ENCODE results near the gene IFITM1.

Gene IFITM1

DNA sequence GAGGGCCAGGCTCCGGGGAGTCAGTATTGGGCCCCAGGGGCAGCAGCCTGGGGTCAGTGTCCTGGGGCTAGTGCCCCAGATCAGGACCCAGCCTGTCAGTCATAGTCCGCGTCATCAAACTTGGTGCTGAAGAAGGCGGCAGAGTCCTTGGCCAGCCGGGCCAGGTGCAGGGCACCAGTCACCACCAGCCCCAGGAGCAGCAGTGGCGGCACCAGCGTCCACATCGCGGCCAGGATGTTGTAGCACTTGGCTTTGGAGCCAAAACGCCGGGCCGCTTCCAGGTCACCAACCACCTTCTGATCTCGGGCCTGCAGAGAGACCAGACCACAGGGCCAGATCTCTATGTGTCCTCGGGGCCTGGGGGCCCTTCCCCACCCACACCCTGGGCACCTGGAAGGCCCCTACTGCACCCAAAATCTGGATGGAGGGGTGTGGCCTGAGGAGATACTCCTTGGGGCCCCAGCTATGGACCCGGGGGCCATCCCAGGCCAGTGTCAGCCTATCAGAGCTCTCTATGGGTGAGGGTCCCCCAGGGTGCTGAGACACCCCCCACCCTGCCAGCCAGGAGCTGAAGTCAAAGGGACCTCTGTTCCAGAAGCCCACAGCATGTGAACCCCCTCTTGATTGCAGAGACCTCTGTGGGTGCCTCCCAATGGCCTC lies 15.3 kb upstream of the IFITM1 start:
- no peak for TF ChIP-seq ZNF274 (IDR thresholded peaks at IDR 0.05; ENCODE audit: low read depth, low read length)
- no peak for TF ChIP-seq YY1 (IDR thresholded peaks at IDR 0.05; ENCODE audit: insufficient read depth, insufficient read length)
- TF ChIP-seq SUZ12 (IDR thresholded peaks at IDR 0.05; ENCODE audit: extremely low read depth, insufficient read depth, insufficient read length), result no peak
- DNase-seq (ENCODE audit: low read depth, low spot score), result no peak
- Histone ChIP-seq H3K4me1 (ENCODE audit: insufficient read depth, insufficient read length) (peaks cover 27% of the 10 kb centered on the region), H3K9ac (ENCODE audit: insufficient read length, low read depth) (peak overlapping the region; percentile 50), H3K4me3 (ENCODE audit: insufficient read length, low read depth) (no peak overlapping the region), H3K36me3 (ENCODE audit: insufficient read depth, insufficient read length, low read length) (peaks cover 28% of the 10 kb centered on the region), H3K27me3 (ENCODE audit: insufficient read depth, insufficient read length) (no peaks in the 10 kb centered on the region), H3K9me3 (ENCODE audit: insufficient read depth, low read length) (no peaks in the 10 kb centered on the region)

DNA sequence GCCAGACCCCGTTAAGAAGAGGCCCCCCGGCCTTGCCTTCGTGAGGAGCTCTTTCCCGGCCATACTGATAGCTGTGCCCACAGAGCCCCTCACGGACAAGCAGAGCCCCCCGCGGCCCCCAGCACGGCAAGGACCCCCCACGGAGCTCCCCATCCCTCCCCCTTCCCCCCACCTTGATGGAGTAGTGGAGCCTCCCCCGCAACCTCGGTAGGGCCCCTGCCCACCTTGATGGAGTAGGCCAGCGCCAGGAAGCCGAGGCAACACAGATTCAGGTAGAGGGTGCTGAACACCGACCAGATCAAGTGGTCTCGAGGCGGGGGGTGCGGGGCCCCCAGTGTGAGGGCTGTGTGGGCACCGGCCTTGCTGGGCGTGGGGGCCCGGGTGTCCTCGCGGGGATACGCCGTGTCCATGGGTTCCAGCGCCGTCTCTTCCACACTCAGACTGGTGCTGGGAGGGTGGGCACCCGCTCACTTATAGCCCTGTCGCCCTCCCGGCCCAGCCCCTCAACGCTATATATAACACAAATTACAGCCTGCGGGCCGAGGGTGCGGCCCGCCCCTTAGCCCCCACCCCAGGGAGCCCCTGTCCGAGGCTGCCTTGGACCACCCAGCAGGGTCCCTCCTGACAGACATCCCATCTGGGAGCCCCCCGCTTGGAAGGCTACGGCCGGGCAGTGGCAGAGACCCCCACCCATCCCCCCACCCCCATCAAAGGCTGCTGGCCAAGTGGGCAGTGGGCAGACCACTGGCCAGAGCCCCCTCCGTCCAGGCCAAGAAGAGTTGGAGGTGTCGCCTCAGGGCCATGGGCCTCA lies 14.6 kb upstream of the IFITM1 start, which contains the start of gene IFITM5:
Gene IFITM5 (minus strand): TSS at position 446 of the 811 bp plus-strand sequence. CDS start 36 bp downstream, at position 410.
- H3K9me3 ChIP-seq (ENCODE audit: insufficient read depth, low read length), result no peaks in the 10 kb centered on the region
- H3K4me3 ChIP-seq (ENCODE audit: insufficient read length, low read depth), result no peak within 1 kb of the TSS
- TF ChIP-seq ZNF274 (IDR thresholded peaks at IDR 0.05; ENCODE audit: low read depth, low read length) (no peak), SUZ12 (IDR thresholded peaks at IDR 0.05; ENCODE audit: extremely low read depth, insufficient read depth, insufficient read length) (no peak), YY1 (IDR thresholded peaks at IDR 0.05; ENCODE audit: insufficient read depth, insufficient read length) (no peak)
- no peak for DNase-seq (ENCODE audit: low read depth, low spot score)
- peaks cover 21% of the 10 kb centered on the region for H3K36me3 ChIP-seq (ENCODE audit: insufficient read depth, insufficient read length, low read length)
- H3K9ac ChIP-seq (ENCODE audit: insufficient read length, low read depth), result peak within 1 kb of the TSS; percentile 8
- no peaks in the 10 kb centered on the region for H3K27me3 ChIP-seq (ENCODE audit: insufficient read depth, insufficient read length)
- peaks cover 29% of the 10 kb centered on the region for H3K4me1 ChIP-seq (ENCODE audit: insufficient read depth, insufficient read length)

DNA sequence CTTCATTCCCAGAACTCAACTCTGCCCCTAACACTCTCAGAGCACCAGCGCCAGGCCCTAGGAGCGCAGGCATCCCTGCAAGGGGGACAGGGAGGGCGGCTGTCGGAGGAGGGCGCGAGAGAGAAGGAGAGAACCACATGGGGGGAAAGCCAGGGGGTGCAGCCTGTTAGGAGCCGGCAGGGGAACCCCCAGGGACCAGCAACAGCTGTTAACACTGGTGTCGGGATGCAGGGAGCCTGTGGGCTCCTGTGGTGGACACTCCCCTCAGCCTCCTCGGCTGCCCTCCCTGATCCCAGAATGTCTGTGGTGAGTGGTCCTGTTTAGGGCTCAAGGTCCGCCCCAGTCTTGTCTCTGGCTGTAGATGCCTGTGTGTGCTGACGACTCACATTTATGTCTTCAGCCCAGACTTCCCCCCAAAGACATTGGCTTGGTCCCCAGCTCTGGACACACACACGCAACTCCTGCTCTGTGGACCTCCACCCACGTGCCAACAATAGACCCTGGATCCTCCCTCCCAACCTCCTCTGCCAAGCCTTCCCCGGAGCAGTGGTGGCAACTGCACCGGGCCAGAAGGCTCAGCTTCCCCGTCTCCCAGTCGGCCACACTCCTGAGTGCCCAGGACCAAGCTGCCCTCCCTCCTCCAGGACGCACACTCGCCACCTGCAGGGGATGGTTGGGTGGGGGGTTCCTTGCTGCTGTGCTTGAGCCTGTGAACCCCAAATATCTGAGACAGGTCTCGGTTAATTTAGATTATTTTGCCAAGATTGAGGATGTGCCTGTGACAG lies 13.7 kb upstream of the IFITM1 start:
- H3K9me3 ChIP-seq (ENCODE audit: insufficient read depth, low read length), result no peaks in the 10 kb centered on the region
- peaks cover 12% of the 10 kb centered on the region for H3K36me3 ChIP-seq (ENCODE audit: insufficient read depth, insufficient read length, low read length)
- H3K4me1 ChIP-seq (ENCODE audit: insufficient read depth, insufficient read length), result peaks cover 30% of the 10 kb centered on the region
- TF ChIP-seq ZNF274 (IDR thresholded peaks at IDR 0.05; ENCODE audit: low read depth, low read length) (no peak), YY1 (IDR thresholded peaks at IDR 0.05; ENCODE audit: insufficient read depth, insufficient read length) (no peak), SUZ12 (IDR thresholded peaks at IDR 0.05; ENCODE audit: extremely low read depth, insufficient read depth, insufficient read length) (no peak)
- H3K27me3 ChIP-seq (ENCODE audit: insufficient read depth, insufficient read length), result no peaks in the 10 kb centered on the region
- H3K4me3 ChIP-seq (ENCODE audit: insufficient read length, low read depth), result no peak overlapping the region
- H3K9ac ChIP-seq (ENCODE audit: insufficient read length, low read depth), result no peak overlapping the region
- DNase-seq (ENCODE audit: low read depth, low spot score), result no peak

DNA sequence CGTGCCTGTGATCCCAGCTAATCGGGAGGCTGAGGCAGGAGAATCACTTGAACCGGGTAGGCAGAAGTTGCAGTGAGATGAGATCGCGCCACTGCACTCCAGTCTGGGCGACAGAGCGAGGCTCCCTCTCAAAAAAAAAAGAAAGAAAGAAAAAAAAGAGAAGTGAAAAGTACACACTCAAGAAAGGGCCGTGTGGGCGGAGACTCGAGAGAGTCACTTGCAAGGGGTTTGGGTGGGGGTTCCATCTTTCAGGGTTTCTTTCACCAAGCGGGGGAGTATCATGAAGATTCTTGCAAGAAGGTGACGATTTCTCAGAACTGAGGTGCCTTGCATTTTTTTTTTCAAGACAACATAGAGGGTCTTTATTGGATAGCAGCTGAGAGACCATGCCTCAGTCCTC lies 10.5 kb upstream of the IFITM1 start:
- Histone ChIP-seq H3K27me3 (ENCODE audit: insufficient read depth, insufficient read length) (no peaks in the 10 kb centered on the region), H3K9me3 (ENCODE audit: insufficient read depth, low read length) (no peaks in the 10 kb centered on the region), H3K4me3 (ENCODE audit: insufficient read length, low read depth) (no peak overlapping the region), H3K4me1 (ENCODE audit: insufficient read depth, insufficient read length) (peaks cover 33% of the 10 kb centered on the region), H3K36me3 (ENCODE audit: insufficient read depth, insufficient read length, low read length) (no peaks in the 10 kb centered on the region), H3K9ac (ENCODE audit: insufficient read length, low read depth) (peak overlapping the region; percentile 24)
- TF ChIP-seq ZNF274 (IDR thresholded peaks at IDR 0.05; ENCODE audit: low read depth, low read length), result no peak
- no peak for TF ChIP-seq YY1 (IDR thresholded peaks at IDR 0.05; ENCODE audit: insufficient read depth, insufficient read length)
- no peak for TF ChIP-seq SUZ12 (IDR thresholded peaks at IDR 0.05; ENCODE audit: extremely low read depth, insufficient read depth, insufficient read length)
- no peak for DNase-seq (ENCODE audit: low read depth, low spot score)

DNA sequence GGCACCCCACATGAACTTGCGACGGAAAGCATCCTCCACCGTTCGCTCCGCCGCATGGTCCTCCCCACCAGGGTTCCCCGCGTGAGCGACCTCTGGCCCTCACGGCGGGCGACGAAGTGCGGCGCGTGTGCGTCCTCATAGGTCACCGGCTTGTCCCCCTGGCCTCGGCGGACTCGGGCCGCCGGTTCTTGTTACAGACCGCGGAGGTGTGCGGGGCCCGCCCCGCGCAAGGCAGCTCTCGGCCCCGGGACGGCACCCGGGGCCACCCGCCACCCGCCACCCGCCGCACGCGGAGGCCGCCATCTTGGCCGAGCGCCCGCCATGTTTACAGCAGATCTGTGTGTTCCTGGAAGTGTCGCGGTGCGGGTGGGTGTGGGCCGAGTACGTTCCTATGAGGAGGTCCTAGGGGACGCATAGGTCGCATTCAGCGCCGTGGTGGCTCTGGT lies 9.8 kb upstream of the IFITM1 start:
- Histone ChIP-seq H3K27me3 (ENCODE audit: insufficient read depth, insufficient read length) (no peaks in the 10 kb centered on the region), H3K4me3 (ENCODE audit: insufficient read length, low read depth) (no peak overlapping the region), H3K36me3 (ENCODE audit: insufficient read depth, insufficient read length, low read length) (no peaks in the 10 kb centered on the region), H3K9me3 (ENCODE audit: insufficient read depth, low read length) (no peaks in the 10 kb centered on the region), H3K4me1 (ENCODE audit: insufficient read depth, insufficient read length) (peaks cover 29% of the 10 kb centered on the region), H3K9ac (ENCODE audit: insufficient read length, low read depth) (peak overlapping the region; percentile 51)
- DNase-seq (ENCODE audit: low read depth, low spot score), result no peak
- TF ChIP-seq SUZ12 (IDR thresholded peaks at IDR 0.05; ENCODE audit: extremely low read depth, insufficient read depth, insufficient read length) (no peak), YY1 (IDR thresholded peaks at IDR 0.05; ENCODE audit: insufficient read depth, insufficient read length) (no peak), ZNF274 (IDR thresholded peaks at IDR 0.05; ENCODE audit: low read depth, low read length) (no peak)

DNA sequence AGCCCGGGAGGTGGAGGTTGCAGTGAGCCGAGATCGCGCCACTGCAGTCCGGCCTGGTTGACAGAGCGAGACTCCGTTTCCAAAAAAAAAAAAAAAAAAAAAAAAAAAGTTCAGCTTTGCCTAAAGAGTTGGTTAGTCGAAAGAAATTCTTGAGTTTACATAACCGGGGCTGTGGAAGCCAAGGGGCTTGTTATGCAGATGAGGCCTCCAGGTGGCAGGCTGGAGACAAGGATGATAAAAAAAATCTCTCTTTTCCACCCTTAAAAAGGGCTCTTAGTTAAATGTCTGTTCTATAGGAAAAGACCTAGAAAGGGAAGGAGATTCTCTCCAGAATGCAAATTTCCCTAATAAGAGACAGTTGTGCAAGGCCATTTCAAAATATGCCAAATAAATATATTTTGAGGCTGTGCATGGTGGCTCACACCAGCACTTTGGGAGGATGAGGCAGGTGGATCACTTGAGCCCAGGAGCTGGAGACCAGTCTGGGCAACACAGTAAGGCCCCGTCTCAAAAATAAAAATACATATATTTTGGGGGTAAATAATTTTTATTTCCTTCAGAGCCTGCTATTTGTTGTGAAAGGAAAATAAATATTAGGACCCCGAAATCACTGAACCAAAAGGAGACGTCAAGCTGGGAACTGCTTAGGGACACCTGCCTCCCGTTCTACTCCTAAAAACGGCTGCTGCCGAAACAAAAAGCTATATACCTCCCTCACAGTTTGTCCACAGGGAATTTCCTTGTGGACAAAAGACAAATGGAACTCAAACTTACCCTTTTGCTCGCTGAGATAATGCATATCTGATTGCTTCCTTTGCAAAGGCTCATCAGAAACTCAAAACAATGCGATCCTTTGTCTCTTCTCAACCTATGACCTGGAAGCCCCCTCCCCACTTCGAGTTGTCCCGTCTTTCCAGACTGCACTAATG lies 8.7 kb upstream of the IFITM1 start:
- Histone ChIP-seq H3K27me3 (ENCODE audit: insufficient read depth, insufficient read length) (no peaks in the 10 kb centered on the region), H3K4me1 (ENCODE audit: insufficient read depth, insufficient read length) (peaks cover 26% of the 10 kb centered on the region), H3K9ac (ENCODE audit: insufficient read length, low read depth) (no peak overlapping the region), H3K4me3 (ENCODE audit: insufficient read length, low read depth) (no peak overlapping the region), H3K9me3 (ENCODE audit: insufficient read depth, low read length) (no peaks in the 10 kb centered on the region), H3K36me3 (ENCODE audit: insufficient read depth, insufficient read length, low read length) (no peaks in the 10 kb centered on the region)
- DNase-seq (ENCODE audit: low read depth, low spot score), result peak; percentile 93
- TF ChIP-seq YY1 (IDR thresholded peaks at IDR 0.05; ENCODE audit: insufficient read depth, insufficient read length), result no peak
- TF ChIP-seq ZNF274 (IDR thresholded peaks at IDR 0.05; ENCODE audit: low read depth, low read length), result no peak
- TF ChIP-seq SUZ12 (IDR thresholded peaks at IDR 0.05; ENCODE audit: extremely low read depth, insufficient read depth, insufficient read length), result no peak
